Sigmoid colon (tissue), 3 donors: ENCODE data around the gene POU5F1.

Experiments
- POLR2A ChIP-seq, 2 donors: fragments of 450-650 bp; IDR thresholded peaks; one replicate each; pipeline ENCODE4 v1.6.1; 2016; ENCODE audit warnings: antibody characterized with exemption in 2 of 2, mild to moderate bottlenecking in 2 of 2, moderate library complexity in 2 of 2
- TF ChIP-seq, protein P1 (sequence below), 4 experiments: fragments of 450-650 bp in 3 of 4; fragments of 200-600 bp in 1 of 4; IDR thresholded peaks; one replicate each; pipeline ENCODE4 v1.5.1; 2016 to 2019; ENCODE audit warnings: antibody characterized with exemption in 4 of 4, mild to moderate bottlenecking in 3 of 4, moderate library complexity in 2 of 4

DNA sequence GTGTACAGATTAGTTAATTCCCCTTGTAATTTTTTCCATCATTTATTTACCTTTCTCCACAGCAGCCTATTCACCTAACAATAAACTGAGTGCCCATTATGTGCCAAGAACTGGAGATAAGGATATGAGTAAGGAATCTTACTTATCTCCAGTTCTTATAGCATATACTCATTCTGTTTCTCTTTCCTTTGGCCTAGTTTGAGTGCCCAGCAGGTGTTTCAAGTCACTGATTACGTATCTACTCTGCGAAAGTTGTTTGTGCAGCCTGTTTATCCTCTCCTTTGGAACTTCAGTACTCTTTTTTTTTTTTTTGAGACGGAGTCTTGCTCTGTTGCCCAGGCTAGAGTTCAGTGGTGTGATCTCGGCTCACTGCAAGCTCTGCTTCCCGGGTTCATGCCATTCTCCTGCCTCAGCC lies 17.3 kb upstream of the POU5F1 start:
- TF ChIP-seq, protein P1, sequence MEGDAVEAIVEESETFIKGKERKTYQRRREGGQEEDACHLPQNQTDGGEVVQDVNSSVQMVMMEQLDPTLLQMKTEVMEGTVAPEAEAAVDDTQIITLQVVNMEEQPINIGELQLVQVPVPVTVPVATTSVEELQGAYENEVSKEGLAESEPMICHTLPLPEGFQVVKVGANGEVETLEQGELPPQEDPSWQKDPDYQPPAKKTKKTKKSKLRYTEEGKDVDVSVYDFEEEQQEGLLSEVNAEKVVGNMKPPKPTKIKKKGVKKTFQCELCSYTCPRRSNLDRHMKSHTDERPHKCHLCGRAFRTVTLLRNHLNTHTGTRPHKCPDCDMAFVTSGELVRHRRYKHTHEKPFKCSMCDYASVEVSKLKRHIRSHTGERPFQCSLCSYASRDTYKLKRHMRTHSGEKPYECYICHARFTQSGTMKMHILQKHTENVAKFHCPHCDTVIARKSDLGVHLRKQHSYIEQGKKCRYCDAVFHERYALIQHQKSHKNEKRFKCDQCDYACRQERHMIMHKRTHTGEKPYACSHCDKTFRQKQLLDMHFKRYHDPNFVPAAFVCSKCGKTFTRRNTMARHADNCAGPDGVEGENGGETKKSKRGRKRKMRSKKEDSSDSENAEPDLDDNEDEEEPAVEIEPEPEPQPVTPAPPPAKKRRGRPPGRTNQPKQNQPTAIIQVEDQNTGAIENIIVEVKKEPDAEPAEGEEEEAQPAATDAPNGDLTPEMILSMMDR (IDR thresholded peaks at IDR 0.05), result no peak
- TF ChIP-seq POLR2A (IDR thresholded peaks at IDR 0.05), result no peak
